IMR-90 (cell line): ENCODE data around the gene TMEFF1. TPM values are rescaled to one million over a fixed set of nuclear protein-coding genes. Genes with fewer than 3 reads are reported as not detected.

Source experiments
- ATAC-seq: fragments of 200-7000 bp; cut with Tn5 transposase; 2 replicates; pipeline ENCODE4 v1.9.1; 2020; ENCODE audit warnings: low read depth, mild to moderate bottlenecking, moderate library complexity
- BruUV-seq: library from RNA; stranded (reverse); fragments of 400-500 nt; replicated peaks from 2 replicates; lab custom pipeline; 2021; lab: Mats Ljungman, UMichigan
- CTCF ChIA-PET: fragments of 300-600 bp; formaldehyde crosslinking; extraction: SDS; loops from one replicate; lab custom pipeline; 2021; ENCODE audit warnings: antibody characterized with exemption; lab: Yijun Ruan, JAX
- POLR2A ChIA-PET: fragments of 300-600 bp; sonication (Branson Sonifier 250); formaldehyde crosslinking; loops from one replicate; lab custom pipeline; 2022; ENCODE audit warnings: antibody characterized with exemption; ENCODE audit not compliant: unreplicated experiment; lab: Charles Lee
- DNase-seq: peaks from one replicate; pipeline ENCODE4 v3.0.0; 2013
- H2AFZ ChIP-seq: replicated peaks from 2 replicates; pipeline ENCODE3; 2013; ENCODE audit warnings: low read length, mild to moderate bottlenecking; ENCODE audit not compliant: poor library complexity
- H2AK5ac ChIP-seq: 2 replicates; pipeline ENCODE4 v1.6.1; 2013; ENCODE audit warnings: low read depth, low read length, inconsistent platforms
- H2AK9ac ChIP-seq: replicated peaks from 2 replicates; pipeline ENCODE3; 2013; ENCODE audit warnings: mild to moderate bottlenecking, low read depth, low read length, moderate library complexity; ENCODE audit not compliant: poor library complexity
- H2BK120ac ChIP-seq: 2 replicates; pipeline ENCODE4 v1.6.1; 2013; ENCODE audit warnings: low read depth, low read length, inconsistent platforms
- H2BK15ac ChIP-seq: 3 replicates; pipeline ENCODE4 v1.6.1; 2013; ENCODE audit warnings: low read depth, low read length, inconsistent platforms
- H2BK20ac ChIP-seq: 2 replicates; pipeline ENCODE4 v1.6.1; 2013; ENCODE audit warnings: low read depth, mild to moderate bottlenecking, inconsistent platforms, low read length, moderate library complexity
- H2BK5ac ChIP-seq: 2 replicates; pipeline ENCODE4 v1.6.1; 2013; ENCODE audit warnings: mild to moderate bottlenecking, low read depth, low read length, inconsistent platforms; ENCODE audit not compliant: poor library complexity, severe bottlenecking
- H3K14ac ChIP-seq: replicated peaks from 2 replicates; pipeline ENCODE4 v1.6.1; 2013; ENCODE audit warnings: low read depth, low read length, inconsistent platforms
- H3K18ac ChIP-seq: 2 replicates; pipeline ENCODE4 v1.6.1; 2013; ENCODE audit warnings: low read depth, low read length, control low read depth
- H3K23ac ChIP-seq: 2 replicates; pipeline ENCODE4 v1.6.1; 2013; ENCODE audit warnings: low read depth, low read length, inconsistent platforms
- H3K27ac ChIP-seq: 2 replicates; pipeline ENCODE4 v1.5.1; 2013; ENCODE audit warnings: mild to moderate bottlenecking, control low read depth, low read length; ENCODE audit not compliant: insufficient read depth
- H3K27me3 ChIP-seq: 2 replicates; pipeline ENCODE4 v1.6.1; 2013; ENCODE audit warnings: low read length; ENCODE audit not compliant: control insufficient read depth, insufficient read depth
- H3K36me3 ChIP-seq: 2 replicates; pipeline ENCODE4 v1.6.1; 2013; ENCODE audit warnings: low read length, mixed read lengths; ENCODE audit not compliant: control insufficient read depth, insufficient read depth
- H3K4ac ChIP-seq: 2 replicates; pipeline ENCODE4 v1.6.1; 2013; ENCODE audit warnings: low read depth, low read length, inconsistent platforms
- H3K4me1 ChIP-seq: 2 replicates; pipeline ENCODE4 v1.6.1; 2013; ENCODE audit warnings: low read length, mixed read lengths; ENCODE audit not compliant: control insufficient read depth, insufficient read depth
- H3K4me2 ChIP-seq: 2 replicates; pipeline ENCODE4 v1.6.1; 2013; ENCODE audit warnings: low read depth, mild to moderate bottlenecking, control low read depth, low read length, moderate library complexity
- H3K4me3 ChIP-seq: 2 replicates; pipeline ENCODE4 v1.5.1; 2013; ENCODE audit warnings: low read depth, mild to moderate bottlenecking, control low read depth, low read length, moderate library complexity; ENCODE audit not compliant: insufficient read depth
- H3K56ac ChIP-seq: 2 replicates; pipeline ENCODE4 v1.6.1; 2013; ENCODE audit warnings: low read length, inconsistent platforms; ENCODE audit not compliant: insufficient read depth; ENCODE audit errors: extremely low read depth
- H3K79me1 ChIP-seq, 2 experiments: 2 replicates each; pipeline ENCODE4 v1.6.1; 2013; ENCODE audit warnings: low read length in 2 of 2, inconsistent platforms in 1 of 2, low read depth in 1 of 2
- H3K9ac ChIP-seq: 2 replicates; pipeline ENCODE4 v1.6.1; 2013; ENCODE audit warnings: low read depth, low read length, control low read depth
- H3K9me1 ChIP-seq: 2 replicates; pipeline ENCODE4 v1.6.1; 2013; ENCODE audit warnings: low read length, inconsistent platforms; ENCODE audit not compliant: insufficient read depth
- H3K9me3 ChIP-seq: 2 replicates; pipeline ENCODE4 v1.6.1; 2013; ENCODE audit warnings: low read length; ENCODE audit not compliant: control insufficient read depth, insufficient read depth
- H4K20me1 ChIP-seq: 2 replicates; pipeline ENCODE4 v1.6.1; 2013; ENCODE audit warnings: low read length, inconsistent platforms; ENCODE audit not compliant: insufficient read depth
- H4K5ac ChIP-seq: 2 replicates; pipeline ENCODE4 v1.6.1; 2013; ENCODE audit warnings: mild to moderate bottlenecking, low read depth, low read length, control low read depth
- H4K8ac ChIP-seq, 2 experiments: 2 replicates each; pipeline ENCODE4 v1.6.1; 2013; ENCODE audit warnings: low read depth in 2 of 2, low read length in 2 of 2, control low read depth in 1 of 2, inconsistent platforms in 1 of 2
- H4K91ac ChIP-seq: 2 replicates; pipeline ENCODE4 v1.6.1; 2013; ENCODE audit warnings: low read depth, low read length, inconsistent platforms; ENCODE audit not compliant: insufficient read depth
- BHLHE40 ChIP-seq: fragments of 150-350 bp; IDR thresholded peaks from 2 replicates; pipeline ENCODE4 v1.6.1; 2016; ENCODE audit warnings: mild to moderate bottlenecking, low read depth, low read length
- CEBPB ChIP-seq: IDR thresholded peaks from 2 replicates; pipeline ENCODE4 v1.6.1; 2012; ENCODE audit warnings: low read depth, low read length, improper control_type of control experiment
- CHD1 ChIP-seq: IDR thresholded peaks from 2 replicates; pipeline ENCODE4 v1.6.1; 2012; ENCODE audit warnings: low read depth, low read length, improper control_type of control experiment
- FOS ChIP-seq: fragments of 150-350 bp; IDR thresholded peaks from 2 replicates; pipeline ENCODE4 v1.6.1; 2016; ENCODE audit warnings: low read depth, low read length
- MAFK ChIP-seq: IDR thresholded peaks from 2 replicates; pipeline ENCODE4 v1.6.1; 2012; ENCODE audit warnings: low read depth, low read length, improper control_type of control experiment
- MAZ ChIP-seq: IDR thresholded peaks from 2 replicates; pipeline ENCODE4 v1.6.1; 2012; ENCODE audit warnings: low read depth, mild to moderate bottlenecking, low read length, improper control_type of control experiment, moderate library complexity, borderline replicate concordance
- MXI1 ChIP-seq: IDR thresholded peaks from 2 replicates; pipeline ENCODE4 v1.6.1; 2012; ENCODE audit warnings: low read depth, mild to moderate bottlenecking, low read length, moderate library complexity, borderline replicate concordance
- NFE2L2 ChIP-seq: fragments of 150-350 bp; IDR thresholded peaks from 2 replicates; pipeline ENCODE4 v1.6.1; 2016; ENCODE audit warnings: low read depth, mild to moderate bottlenecking, low read length
- POLR2A ChIP-seq: IDR thresholded peaks from 2 replicates; pipeline ENCODE4 v1.6.1; 2012; ENCODE audit warnings: mild to moderate bottlenecking, low read depth, low read length
- RAD21 ChIP-seq: IDR thresholded peaks from 2 replicates; pipeline ENCODE4 v1.6.1; 2012; ENCODE audit warnings: low read length, improper control_type of control experiment
- RCOR1 ChIP-seq: IDR thresholded peaks from 2 replicates; pipeline ENCODE4 v1.6.1; 2012; ENCODE audit warnings: mild to moderate bottlenecking, low read length, improper control_type of control experiment; ENCODE audit not compliant: insufficient replicate concordance
- RFX5 ChIP-seq: IDR thresholded peaks from 2 replicates; pipeline ENCODE4 v1.8.0; 2012; ENCODE audit warnings: low read depth, mild to moderate bottlenecking, low read length, moderate library complexity
- SMC3 ChIP-seq: fragments of 150-350 bp; IDR thresholded peaks from 2 replicates; pipeline ENCODE4 v1.6.1; 2016; ENCODE audit warnings: low read depth, mild to moderate bottlenecking, antibody characterized with exemption, low read length, moderate library complexity
- WGBS, 2 experiments: methylation state at CpG; one replicate each; pipeline versions ENCODE4 v1.1.5 to v1.1.7; 2013; ENCODE audit warnings: missing lambda C conversion rate in 2 of 2; ENCODE audit not compliant: insufficient read length in 1 of 2; ENCODE audit errors: extremely low coverage in 2 of 2; 5-methylcytosine and 5-hydroxymethylcytosine counted together
- dilution Hi-C: fragments of 300-500 bp; cut with HindIII; formaldehyde crosslinking; loops from one replicate; pipeline ENCODE4 v1.14.3; 2018; ENCODE audit warnings: low sequenced_read_pairs; ENCODE audit not compliant: unreplicated experiment
- in situ Hi-C: fragments of 300-500 bp; cut with MboI; formaldehyde crosslinking; loops from 3 replicates; pipeline ENCODE4 v1.14.3; 2019; ENCODE audit warnings: low sequenced_read_pairs, inconsistent platforms, mixed read lengths
- intact Hi-C: fragments of 100-400 bp; cut with micrococcal nuclease; formaldehyde crosslinking; loops from 2 replicates; pipeline ENCODE4 v1.10.0; 2022
- polyA plus RNA-seq, 3 experiments: library from polyadenylated mRNA; depleted of rRNA; stranded (reverse); fragments of >200 nt; gene quantifications; 2 replicates each; pipeline ENCODE4 v1.2.3, GENCODE V29; 2012; ENCODE audit warnings: low replicate concordance in 1 of 3
- total RNA-seq: library from RNA; depleted of rRNA; stranded (reverse); fragments of >200 nt; gene quantifications from 2 replicates; pipeline ENCODE4 v1.2.3, GENCODE V29; 2012
- TF ChIP-seq, protein P1 (sequence below): fragments of 150-350 bp; IDR thresholded peaks from 2 replicates; pipeline ENCODE4 v1.6.1; 2017; ENCODE audit warnings: mild to moderate bottlenecking, antibody characterized with exemption, low read length, low read depth
- TF ChIP-seq, protein P2 (sequence below): fragments of 150-350 bp; IDR thresholded peaks from 2 replicates; pipeline ENCODE4 v1.6.1; 2016; ENCODE audit warnings: low read depth, mild to moderate bottlenecking, low read length, moderate library complexity, borderline replicate concordance
- TF ChIP-seq, protein P3 (sequence below): conservative IDR thresholded peaks from 2 replicates; pipeline ENCODE4 v1.5.1; 2012; ENCODE audit warnings: mild to moderate bottlenecking, low read depth, low read length, improper control_type of control experiment

The TMEFF1 gene
- total and polyA plus RNA-seq, 2 of the 4 experiments (the other 2 are of a cell fraction), result 0.62 to 0.90 TPM

DNA sequence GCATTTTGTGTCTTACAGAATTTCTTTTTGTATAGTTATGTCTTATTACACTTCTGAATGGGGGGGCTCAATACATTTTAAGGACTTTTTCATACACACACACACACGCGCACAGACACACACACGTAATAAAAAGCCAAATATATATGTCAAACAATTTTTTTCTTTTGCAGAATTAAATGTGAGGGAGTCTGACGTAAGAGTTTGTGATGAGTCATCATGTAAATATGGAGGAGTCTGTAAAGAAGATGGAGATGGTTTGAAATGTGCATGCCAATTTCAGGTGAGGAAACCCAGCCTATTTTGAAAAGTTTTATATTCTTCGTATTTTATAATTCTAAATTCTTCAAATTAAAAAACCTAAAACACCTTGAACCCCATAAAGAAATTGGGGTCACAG lies 25.6 kb downstream of the TMEFF1 start:
- Histone ChIP-seq H2BK15ac (no peak overlapping the region), H3K9ac (no peak overlapping the region), H3K23ac (no peak overlapping the region), H3K4me1 (peaks cover 3% of the 10 kb centered on the region), H2BK20ac (no peak overlapping the region), H2AK5ac (no peak overlapping the region), H4K91ac (no peak overlapping the region), H3K14ac (no peak overlapping the region), H3K27ac (no peak overlapping the region), H3K4me2 (no peak overlapping the region), H4K20me1 (no peaks in the 10 kb centered on the region), H3K79me1 (peaks cover 3 to 9% of the 10 kb centered on the region in 2 experiments; a peak in 3 of 4 replicates), H4K8ac (no peak overlapping the region), H3K4ac (no peak overlapping the region), H3K9me1 (no peaks in the 10 kb centered on the region; the same call in 1 of the 2 replicates), H3K9me3 (no peaks in the 10 kb centered on the region), H3K36me3 (no peaks in the 10 kb centered on the region), H3K18ac (no peak overlapping the region), H4K5ac (no peak overlapping the region), H2BK120ac (no peak overlapping the region), H3K4me3 (no peak overlapping the region), H2AK9ac (no peak overlapping the region), H2AFZ (no peak overlapping the region), H2BK5ac (no peak overlapping the region), H3K27me3 (no peaks in the 10 kb centered on the region), H3K56ac (no peak overlapping the region)
- WGBS, 2 experiments, result no CpG with 5 or more reads among the region's 5 CpGs
- dilution Hi-C loops, result no loop called here
- TF ChIP-seq MAFK (peak; percentile 77), NFE2L2 (peak; percentile 56), RAD21 (no peak), MAZ (no peak), CEBPB (peak; percentile 48; the same call in 1 of the 2 replicates), RFX5 (no peak), SMC3 (no peak), RCOR1 (no peak), MXI1 (no peak), BHLHE40 (no peak), FOS (peak; percentile 87), POLR2A (no peak), CHD1 (no peak)
- TF ChIP-seq, protein P1, sequence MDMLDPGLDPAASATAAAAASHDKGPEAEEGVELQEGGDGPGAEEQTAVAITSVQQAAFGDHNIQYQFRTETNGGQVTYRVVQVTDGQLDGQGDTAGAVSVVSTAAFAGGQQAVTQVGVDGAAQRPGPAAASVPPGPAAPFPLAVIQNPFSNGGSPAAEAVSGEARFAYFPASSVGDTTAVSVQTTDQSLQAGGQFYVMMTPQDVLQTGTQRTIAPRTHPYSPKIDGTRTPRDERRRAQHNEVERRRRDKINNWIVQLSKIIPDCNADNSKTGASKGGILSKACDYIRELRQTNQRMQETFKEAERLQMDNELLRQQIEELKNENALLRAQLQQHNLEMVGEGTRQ, result no peak
- TF ChIP-seq, protein P2, sequence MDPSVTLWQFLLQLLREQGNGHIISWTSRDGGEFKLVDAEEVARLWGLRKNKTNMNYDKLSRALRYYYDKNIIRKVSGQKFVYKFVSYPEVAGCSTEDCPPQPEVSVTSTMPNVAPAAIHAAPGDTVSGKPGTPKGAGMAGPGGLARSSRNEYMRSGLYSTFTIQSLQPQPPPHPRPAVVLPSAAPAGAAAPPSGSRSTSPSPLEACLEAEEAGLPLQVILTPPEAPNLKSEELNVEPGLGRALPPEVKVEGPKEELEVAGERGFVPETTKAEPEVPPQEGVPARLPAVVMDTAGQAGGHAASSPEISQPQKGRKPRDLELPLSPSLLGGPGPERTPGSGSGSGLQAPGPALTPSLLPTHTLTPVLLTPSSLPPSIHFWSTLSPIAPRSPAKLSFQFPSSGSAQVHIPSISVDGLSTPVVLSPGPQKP, result no peak
- TF ChIP-seq, protein P3, sequence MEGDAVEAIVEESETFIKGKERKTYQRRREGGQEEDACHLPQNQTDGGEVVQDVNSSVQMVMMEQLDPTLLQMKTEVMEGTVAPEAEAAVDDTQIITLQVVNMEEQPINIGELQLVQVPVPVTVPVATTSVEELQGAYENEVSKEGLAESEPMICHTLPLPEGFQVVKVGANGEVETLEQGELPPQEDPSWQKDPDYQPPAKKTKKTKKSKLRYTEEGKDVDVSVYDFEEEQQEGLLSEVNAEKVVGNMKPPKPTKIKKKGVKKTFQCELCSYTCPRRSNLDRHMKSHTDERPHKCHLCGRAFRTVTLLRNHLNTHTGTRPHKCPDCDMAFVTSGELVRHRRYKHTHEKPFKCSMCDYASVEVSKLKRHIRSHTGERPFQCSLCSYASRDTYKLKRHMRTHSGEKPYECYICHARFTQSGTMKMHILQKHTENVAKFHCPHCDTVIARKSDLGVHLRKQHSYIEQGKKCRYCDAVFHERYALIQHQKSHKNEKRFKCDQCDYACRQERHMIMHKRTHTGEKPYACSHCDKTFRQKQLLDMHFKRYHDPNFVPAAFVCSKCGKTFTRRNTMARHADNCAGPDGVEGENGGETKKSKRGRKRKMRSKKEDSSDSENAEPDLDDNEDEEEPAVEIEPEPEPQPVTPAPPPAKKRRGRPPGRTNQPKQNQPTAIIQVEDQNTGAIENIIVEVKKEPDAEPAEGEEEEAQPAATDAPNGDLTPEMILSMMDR, result no peak
- ChIA-PET CTCF (no interaction called here), POLR2A (no interaction called here)
- ATAC-seq (peak; percentile 21; the same call in 1 of the 2 replicates), DNase-seq (peak; percentile 61)
- BruUV-seq, result no TSS peak
- in situ Hi-C loops, result no loop called here
- intact Hi-C loops, result no loop called here
